GM19463 (cell line): Measurements from ENCODE around the gene UPK3BL2.
A peak's percentile ranks its signal among the peaks of the same experiment; 100 is the strongest.
"Not testable (repeated sequence)": the region's sequence is repeated elsewhere in the genome, so short reads cannot be mapped to it uniquely, and the experiment has no call there.

ENCODE experiments used
- ATAC-seq: cut with Tn5 transposase; IDR thresholded peaks from one replicate; pipeline ENCODE4 v1.9.1; 2021; ENCODE audit warnings: mild to moderate bottlenecking, moderate library complexity; ENCODE audit not compliant: unreplicated experiment

The UPK3BL2 gene

DNA sequence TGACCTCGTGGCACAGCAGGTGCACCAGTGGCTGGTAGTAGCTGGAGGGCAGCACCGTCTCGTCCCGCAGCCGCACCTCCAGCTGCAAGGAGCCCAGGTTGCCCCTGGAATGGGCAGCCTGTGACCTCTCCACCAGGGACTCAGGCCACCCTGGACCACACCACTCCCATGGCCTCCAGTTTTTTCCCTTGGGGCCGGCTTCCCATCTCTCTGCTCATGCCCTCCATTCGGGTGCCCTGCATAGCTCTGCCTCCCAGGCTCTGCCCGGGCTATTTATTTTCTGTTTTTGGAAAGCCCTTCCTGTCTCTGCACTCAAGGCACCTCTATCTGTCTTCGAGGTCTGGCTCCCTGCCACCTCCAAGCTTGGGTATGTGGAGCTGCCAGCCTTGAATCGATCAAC lies 46.6 kb downstream of the UPK3BL2 start:
- ATAC-seq = not testable (repeated sequence)

DNA sequence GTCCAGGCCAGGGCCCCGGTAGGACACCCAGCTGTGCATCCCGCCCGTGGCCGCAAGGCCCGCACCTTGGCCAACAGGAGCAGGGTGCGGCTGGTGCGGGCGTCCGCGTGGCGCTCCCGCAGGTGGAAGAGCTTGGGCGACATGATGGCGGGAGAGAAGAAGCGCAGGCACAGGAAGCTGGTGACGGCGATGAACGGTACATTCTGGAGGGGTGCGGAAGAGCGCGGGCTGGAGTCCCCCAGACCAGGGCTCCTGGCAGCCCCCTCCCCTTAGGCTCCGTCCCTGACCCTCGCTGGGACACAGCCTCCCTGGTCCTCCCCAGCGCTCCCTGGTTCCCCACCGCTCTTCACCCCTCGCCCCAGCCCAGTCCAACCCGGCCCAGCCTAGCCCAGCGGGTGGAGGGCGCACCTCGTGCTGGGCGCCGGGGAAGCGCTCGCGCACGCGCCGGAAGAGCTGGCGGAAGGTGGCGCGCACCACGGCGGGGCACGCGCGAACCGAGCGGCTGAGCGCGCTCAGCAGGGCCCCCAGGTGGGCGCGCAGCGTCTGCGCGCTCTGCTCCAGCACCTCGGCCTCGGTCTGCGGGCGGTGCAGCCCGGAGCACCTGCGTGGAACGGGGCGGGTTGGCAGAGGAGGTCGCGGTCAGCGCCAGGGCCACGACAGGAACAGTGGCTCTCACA lies 48.9 kb downstream of the UPK3BL2 start:
- peak; percentile 71 for ATAC-seq

DNA sequence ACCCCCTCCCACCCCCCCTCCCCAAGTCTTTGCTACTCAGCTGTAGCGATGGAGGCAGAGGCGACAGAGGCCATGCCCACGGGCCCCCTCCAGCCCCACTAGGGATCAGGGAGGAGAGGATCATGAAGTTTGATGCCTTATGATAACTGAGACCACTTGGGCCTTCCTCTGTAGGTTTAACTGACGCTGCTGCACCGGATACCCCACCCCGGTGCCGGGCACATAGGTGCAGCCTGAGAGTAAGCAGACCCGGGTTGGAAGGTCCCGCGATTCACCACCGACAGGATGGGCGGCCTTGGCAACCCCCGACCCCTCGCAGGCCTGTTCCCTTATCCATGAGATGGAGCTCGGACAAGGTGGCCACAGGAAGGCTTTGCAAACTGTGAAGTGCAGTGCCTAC lies 49.5 kb downstream of the UPK3BL2 start:
- ATAC-seq = not testable (repeated sequence)

DNA sequence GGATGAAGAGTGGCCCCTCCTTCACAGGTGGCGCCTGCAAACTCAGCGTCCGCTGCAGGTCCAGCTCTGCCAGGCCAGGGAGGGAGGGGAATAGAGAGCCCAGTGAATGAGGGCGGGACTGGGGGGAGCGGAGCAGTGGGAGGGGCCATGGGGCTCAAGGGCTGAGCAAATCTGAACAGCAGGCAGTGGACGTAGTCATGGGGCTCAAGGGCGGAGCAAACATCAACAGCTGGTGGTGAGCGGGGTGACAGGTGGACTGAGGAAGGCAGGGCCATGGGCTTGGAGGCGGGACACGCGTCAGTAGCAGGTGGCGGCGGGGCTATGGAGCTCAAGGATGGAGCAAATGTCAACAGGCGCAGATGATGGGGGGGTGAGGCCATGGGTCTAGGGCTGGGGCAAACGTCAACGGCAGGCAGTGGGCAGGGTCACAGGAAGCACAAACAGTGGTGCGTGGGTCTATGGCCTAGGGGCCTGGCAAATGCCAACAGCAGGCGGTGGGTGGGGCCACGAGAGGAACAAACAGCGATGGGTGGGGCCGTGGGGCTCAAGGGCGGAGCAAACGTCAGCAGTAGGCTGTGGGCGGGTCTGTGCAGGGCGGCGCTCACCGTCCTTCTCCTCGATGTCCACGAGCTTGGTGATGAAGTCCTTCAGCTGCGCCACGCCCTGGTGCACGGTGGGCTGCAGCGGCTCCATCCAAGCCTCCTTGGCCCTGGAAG lies 50.1 kb downstream of the UPK3BL2 start:
- ATAC-seq = not testable (repeated sequence)

DNA sequence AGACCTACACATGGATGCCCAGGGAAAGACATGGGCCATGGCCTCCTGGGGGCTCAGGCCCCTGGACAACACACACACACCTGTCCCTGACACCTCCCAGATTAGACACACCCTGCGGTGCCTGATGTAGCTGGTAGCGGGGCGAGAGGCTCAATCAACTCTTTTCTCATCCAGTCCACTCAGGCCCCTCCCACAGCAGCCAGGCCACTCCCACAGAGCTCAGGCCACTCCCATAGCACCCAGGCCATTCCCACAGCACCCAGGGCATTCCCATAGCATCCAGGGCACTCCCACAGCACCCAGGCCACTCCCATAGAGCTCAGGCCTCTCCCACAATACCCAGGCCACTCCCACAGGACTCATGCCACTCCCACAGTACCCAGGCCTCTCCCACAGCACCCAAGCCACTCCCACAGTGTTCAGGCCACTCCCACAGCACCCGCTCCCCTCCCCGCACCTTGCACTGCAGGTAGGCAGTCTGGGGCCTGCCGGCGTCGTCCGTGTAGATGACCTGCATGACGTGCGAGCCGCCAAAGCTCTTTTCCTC lies 52.9 kb downstream of the UPK3BL2 start:
- peak; percentile 47 for ATAC-seq
